CD1c-positive myeloid dendritic cell (primary cell): Measurements from ENCODE around the gene PDHX.
A peak's percentile ranks its signal among the peaks of the same experiment; 100 is the strongest.

Source experiments
- DNase-seq: peaks from one replicate; pipeline ENCODE4 v3.0.0-alpha.2; 2016; ENCODE audit errors: extremely low spot score

The PDHX gene

GRCh38 chr11:35045236-35045820 is 128.9 kb downstream of the PDHX start:
- peak; percentile 82 for DNase-seq
